ENCODE measurements around the gene PXT1.
A peak's percentile ranks its signal among the peaks of the same experiment; 100 is the strongest.

The PXT1 gene

GRCh38 chr6:36436466-36436865, 6.2 kb downstream of the PXT1 start:
- H3K9ac ChIP-seq (ENCODE audit: low read length), result no peak overlapping the region
- no peaks in the 10 kb centered on the region for H3K27me3 ChIP-seq (ENCODE audit: low read depth, low read length)
- H3K4me2 ChIP-seq (ENCODE audit: low read length), result no peak overlapping the region
- H4K20me1 ChIP-seq (ENCODE audit: insufficient read depth, low read length), result no peaks in the 10 kb centered on the region
- no peak overlapping the region for H3K27ac ChIP-seq (ENCODE audit: low read length)
- TF ChIP-seq CTCF (IDR thresholded peaks at IDR 0.05; ENCODE audit: low read depth, low read length) (no peak), EZH2phosphoT487 (IDR thresholded peaks at IDR 0.05; ENCODE audit: low read depth) (no peak)
- H3K4me3 ChIP-seq (ENCODE audit: low read length), result no peak overlapping the region
- no peaks in the 10 kb centered on the region for H3K36me3 ChIP-seq (replicated peaks; ENCODE audit: low read depth, low read length)
- no peak overlapping the region for H2AFZ ChIP-seq (ENCODE audit: low read depth, low read length)
- H3K79me2 ChIP-seq (ENCODE audit: low read length), result no peaks in the 10 kb centered on the region
- peaks cover 26% of the 10 kb centered on the region for H3K4me1 ChIP-seq (ENCODE audit: low read length)
- no peaks in the 10 kb centered on the region for H3K9me3 ChIP-seq (ENCODE audit: insufficient read depth, low read length)

- Histone ChIP-seq H3K79me2 (ENCODE audit: low read length) (no peaks in the 10 kb centered on the region), H3K36me3 (replicated peaks; ENCODE audit: low read depth, low read length) (no peaks in the 10 kb centered on the region), H4K20me1 (ENCODE audit: insufficient read depth, low read length) (no peaks in the 10 kb centered on the region), H3K4me3 (ENCODE audit: low read length) (peak overlapping the region; percentile 21), H3K4me2 (ENCODE audit: low read length) (peak overlapping the region; percentile 59), H3K27ac (ENCODE audit: low read length) (no peak overlapping the region), H2AFZ (ENCODE audit: low read depth, low read length) (no peak overlapping the region), H3K4me1 (ENCODE audit: low read length) (peaks cover 21% of the 10 kb centered on the region), H3K27me3 (ENCODE audit: low read depth, low read length) (no peaks in the 10 kb centered on the region), H3K9ac (ENCODE audit: low read length) (no peak overlapping the region), H3K9me3 (ENCODE audit: insufficient read depth, low read length) (no peaks in the 10 kb centered on the region)
- no peak for TF ChIP-seq EZH2phosphoT487 (IDR thresholded peaks at IDR 0.05; ENCODE audit: low read depth)
- no peak for TF ChIP-seq CTCF (IDR thresholded peaks at IDR 0.05; ENCODE audit: low read depth, low read length)
These were observed 10.4 kb downstream of the PXT1 start for GRCh38 chr6:36432151-36432671.

GRCh38 chr6:36431197-36431596, 11.5 kb downstream of the PXT1 start:
- TF ChIP-seq CTCF (IDR thresholded peaks at IDR 0.05; ENCODE audit: low read depth, low read length), result no peak
- TF ChIP-seq EZH2phosphoT487 (IDR thresholded peaks at IDR 0.05; ENCODE audit: low read depth), result no peak
- Histone ChIP-seq H3K9me3 (ENCODE audit: insufficient read depth, low read length) (no peaks in the 10 kb centered on the region), H3K4me2 (ENCODE audit: low read length) (no peak overlapping the region), H3K4me3 (ENCODE audit: low read length) (no peak overlapping the region), H3K9ac (ENCODE audit: low read length) (no peak overlapping the region), H3K4me1 (ENCODE audit: low read length) (peaks cover 21% of the 10 kb centered on the region), H4K20me1 (ENCODE audit: insufficient read depth, low read length) (no peaks in the 10 kb centered on the region), H3K27ac (ENCODE audit: low read length) (no peak overlapping the region), H3K79me2 (ENCODE audit: low read length) (no peaks in the 10 kb centered on the region), H3K36me3 (replicated peaks; ENCODE audit: low read depth, low read length) (no peaks in the 10 kb centered on the region), H3K27me3 (ENCODE audit: low read depth, low read length) (no peaks in the 10 kb centered on the region), H2AFZ (ENCODE audit: low read depth, low read length) (no peak overlapping the region)

GRCh38 chr6:36430351-36430750, 12.3 kb downstream of the PXT1 start:
- Histone ChIP-seq H3K9me3 (ENCODE audit: insufficient read depth, low read length) (no peaks in the 10 kb centered on the region), H3K27me3 (ENCODE audit: low read depth, low read length) (no peaks in the 10 kb centered on the region), H3K79me2 (ENCODE audit: low read length) (no peaks in the 10 kb centered on the region), H3K4me1 (ENCODE audit: low read length) (peaks cover 21% of the 10 kb centered on the region), H3K27ac (ENCODE audit: low read length) (no peak overlapping the region), H3K36me3 (replicated peaks; ENCODE audit: low read depth, low read length) (no peaks in the 10 kb centered on the region), H3K4me2 (ENCODE audit: low read length) (no peak overlapping the region), H4K20me1 (ENCODE audit: insufficient read depth, low read length) (no peaks in the 10 kb centered on the region), H3K9ac (ENCODE audit: low read length) (no peak overlapping the region), H3K4me3 (ENCODE audit: low read length) (no peak overlapping the region), H2AFZ (ENCODE audit: low read depth, low read length) (no peak overlapping the region)
- TF ChIP-seq EZH2phosphoT487 (IDR thresholded peaks at IDR 0.05; ENCODE audit: low read depth), result no peak
- TF ChIP-seq CTCF (IDR thresholded peaks at IDR 0.05; ENCODE audit: low read depth, low read length), result no peak
